Coronary artery (tissue), 2 donors: Measurements from ENCODE around the gene KCNQ1.

Experiments used
- DNase-seq: peaks from one replicate; pipeline ENCODE4 v3.0.0-alpha.2; 2017; ENCODE audit warnings: low spot score
- H3K27ac ChIP-seq, 2 donors: fragments of 200-600 bp; sonication (generic); one replicate each; pipeline ENCODE4 v1.5.1; 2016 to 2019
- H3K4me3 ChIP-seq: fragments of 200-600 bp; sonication (generic); 2 replicates; pipeline ENCODE4 v1.5.1; 2016; ENCODE audit warnings: mild to moderate bottlenecking, moderate library complexity
- TF ChIP-seq, protein P1 (sequence below): fragments of 200-600 bp; sonication (generic); IDR thresholded peaks from one replicate; pipeline ENCODE4 v1.5.1; 2019; ENCODE audit warnings: antibody characterized with exemption

KCNQ1 gene

DNA sequence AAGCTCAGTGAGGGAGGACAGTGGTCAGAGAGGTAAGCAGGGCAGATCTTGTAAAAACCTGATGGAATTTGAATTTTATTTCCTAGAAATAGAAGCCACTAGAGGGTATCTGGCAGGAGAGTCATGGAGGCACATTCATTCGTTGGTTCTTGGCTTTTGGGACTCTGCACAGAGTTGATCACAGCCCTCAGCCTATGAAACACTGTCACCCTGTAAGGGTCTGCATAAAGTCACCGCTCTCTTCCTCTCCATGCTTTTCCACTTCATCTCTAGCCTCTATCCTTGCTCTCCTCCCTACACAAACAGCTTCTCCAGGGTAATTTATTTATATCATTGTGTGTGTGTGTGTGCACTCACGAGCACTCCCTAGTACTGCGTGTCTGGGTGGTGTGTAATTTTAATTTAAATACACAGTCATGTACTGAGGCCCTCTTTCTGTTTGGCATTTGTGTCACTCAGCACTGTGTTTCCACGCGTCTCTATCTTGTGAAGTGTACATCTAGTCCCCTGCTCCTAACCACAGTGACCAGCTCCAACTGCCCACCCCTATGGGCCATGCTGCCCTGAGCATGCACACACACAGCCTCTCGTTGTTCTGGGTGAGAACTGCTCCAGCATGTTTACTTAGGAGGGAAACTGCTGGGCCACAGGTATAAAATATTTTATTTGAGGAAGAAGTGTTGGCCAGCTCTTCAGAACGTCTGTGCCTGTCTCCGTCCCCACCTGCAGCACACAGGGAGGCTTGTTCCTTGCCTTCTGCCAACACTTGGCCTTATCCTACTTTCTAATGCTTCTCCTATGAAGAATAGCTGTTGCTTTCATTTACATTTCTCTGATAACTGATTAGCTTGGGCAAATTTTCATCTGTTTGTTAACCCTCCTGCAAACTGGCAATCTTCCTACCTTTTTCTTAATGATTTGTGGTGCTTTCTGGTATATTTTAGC lies 250.5 kb downstream of the KCNQ1 start:
- no peak overlapping the region for H3K27ac ChIP-seq
- H3K4me3 ChIP-seq: no peak overlapping the region
- TF ChIP-seq, protein P1, sequence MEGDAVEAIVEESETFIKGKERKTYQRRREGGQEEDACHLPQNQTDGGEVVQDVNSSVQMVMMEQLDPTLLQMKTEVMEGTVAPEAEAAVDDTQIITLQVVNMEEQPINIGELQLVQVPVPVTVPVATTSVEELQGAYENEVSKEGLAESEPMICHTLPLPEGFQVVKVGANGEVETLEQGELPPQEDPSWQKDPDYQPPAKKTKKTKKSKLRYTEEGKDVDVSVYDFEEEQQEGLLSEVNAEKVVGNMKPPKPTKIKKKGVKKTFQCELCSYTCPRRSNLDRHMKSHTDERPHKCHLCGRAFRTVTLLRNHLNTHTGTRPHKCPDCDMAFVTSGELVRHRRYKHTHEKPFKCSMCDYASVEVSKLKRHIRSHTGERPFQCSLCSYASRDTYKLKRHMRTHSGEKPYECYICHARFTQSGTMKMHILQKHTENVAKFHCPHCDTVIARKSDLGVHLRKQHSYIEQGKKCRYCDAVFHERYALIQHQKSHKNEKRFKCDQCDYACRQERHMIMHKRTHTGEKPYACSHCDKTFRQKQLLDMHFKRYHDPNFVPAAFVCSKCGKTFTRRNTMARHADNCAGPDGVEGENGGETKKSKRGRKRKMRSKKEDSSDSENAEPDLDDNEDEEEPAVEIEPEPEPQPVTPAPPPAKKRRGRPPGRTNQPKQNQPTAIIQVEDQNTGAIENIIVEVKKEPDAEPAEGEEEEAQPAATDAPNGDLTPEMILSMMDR: no peak
- DNase-seq: no peak

DNA sequence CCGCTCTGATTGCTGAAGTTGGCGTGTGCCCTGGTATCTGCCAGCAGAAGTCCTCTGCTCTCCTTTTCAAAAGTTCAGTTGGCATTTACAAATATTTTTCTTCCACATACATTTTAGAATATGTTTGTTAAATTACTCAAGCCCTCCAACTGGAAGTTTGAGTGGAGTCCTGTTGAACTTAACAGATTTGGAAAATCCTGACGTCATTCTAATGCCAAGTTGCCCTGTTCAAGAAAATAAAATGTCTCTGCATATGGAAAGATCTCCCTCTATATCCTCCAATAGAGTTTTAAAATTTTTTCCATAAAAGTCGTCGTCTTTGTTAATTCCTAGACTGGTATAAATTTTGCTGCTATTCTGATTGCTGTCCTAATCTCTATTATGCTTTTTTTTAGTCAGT lies 251.6 kb downstream of the KCNQ1 start:
- no peak overlapping the region for H3K4me3 ChIP-seq

DNA sequence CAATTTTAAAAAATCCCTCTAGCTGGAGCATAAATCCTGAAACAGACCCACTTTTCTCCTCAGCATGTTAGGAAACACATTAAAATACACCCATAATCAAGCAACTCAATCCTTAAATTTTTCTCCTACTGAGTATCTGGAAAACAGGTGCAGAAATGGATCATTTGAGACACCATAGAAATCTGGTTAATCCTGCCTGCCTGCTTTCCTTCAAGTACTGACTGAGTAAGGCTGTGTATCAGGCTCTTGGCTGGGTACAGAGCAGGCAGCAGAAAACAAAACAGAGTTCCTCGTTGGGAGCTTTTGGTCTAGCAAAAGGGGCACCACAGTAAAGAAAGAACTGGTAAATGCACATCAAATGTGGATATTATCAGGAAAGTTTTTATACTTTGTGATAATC lies 253.1 kb downstream of the KCNQ1 start:
- TF ChIP-seq, protein P1: no peak
- Histone ChIP-seq H3K4me3 (peak overlapping the region; percentile 84), H3K27ac (no peak overlapping the region)
- DNase-seq: no peak

More for the DNA sequence above, 251.6 kb downstream of the KCNQ1 start:
- no peak for DNase-seq
- TF ChIP-seq, protein P1: no peak
- no peak overlapping the region for H3K27ac ChIP-seq

DNA sequence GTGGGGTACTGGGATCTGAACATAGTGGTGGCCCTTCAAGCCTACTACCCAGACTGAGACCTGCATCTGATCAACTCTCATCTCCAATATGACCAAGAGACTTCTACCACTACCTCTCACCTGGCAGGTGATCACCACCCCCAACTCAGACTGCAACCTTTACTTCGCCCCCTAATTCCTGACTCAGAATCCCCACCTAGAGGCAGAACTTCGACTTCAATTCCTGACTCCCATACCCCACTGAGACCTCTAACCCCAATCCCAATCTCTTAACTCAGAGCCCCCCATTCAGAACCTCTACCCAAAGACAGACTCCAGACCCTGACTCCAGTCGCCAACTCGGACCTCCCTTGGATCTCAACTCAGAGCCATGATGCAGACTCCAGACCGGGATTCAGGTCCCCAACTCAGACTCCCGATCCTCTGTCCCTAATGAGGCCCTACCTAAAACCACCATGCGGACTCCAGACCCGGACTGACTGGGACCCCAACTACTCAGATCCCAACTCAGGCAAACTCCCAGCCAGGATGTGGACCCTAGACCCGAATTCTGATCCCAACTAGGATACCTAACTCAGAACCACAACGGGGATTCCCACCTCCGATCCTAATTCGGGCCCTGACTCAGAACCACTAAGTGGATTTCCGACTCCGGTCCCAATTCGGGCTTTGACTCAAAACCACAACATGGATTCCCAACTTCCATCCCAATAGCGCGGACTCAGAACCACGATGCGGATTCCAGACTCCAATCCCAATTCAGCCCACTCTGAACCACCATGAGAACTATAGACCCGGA lies 253.8 kb downstream of the KCNQ1 start:
- DNase-seq: peak; percentile 33
- peak overlapping the region in 1 of 2 donors; percentile 98 for H3K27ac ChIP-seq
- TF ChIP-seq, protein P1: no peak
- peak overlapping the region; percentile 84 for H3K4me3 ChIP-seq

DNA sequence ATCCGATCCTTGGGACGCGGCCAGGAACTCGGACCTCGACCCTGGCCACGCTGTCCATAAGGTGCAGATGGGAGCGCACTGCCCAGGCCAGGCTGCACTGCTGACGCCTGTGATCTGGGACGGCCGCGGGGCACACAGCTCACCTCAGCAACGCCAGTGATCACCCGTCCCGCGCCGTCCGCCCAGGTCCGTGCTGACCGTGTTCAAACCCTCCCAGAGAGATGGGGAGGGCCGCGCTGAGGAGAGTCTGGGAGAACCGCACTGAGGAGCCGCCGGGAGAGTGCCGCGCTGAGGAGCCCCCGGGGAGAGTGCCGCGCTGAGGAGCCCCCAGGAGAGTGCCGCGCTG lies 254.3 kb downstream of the KCNQ1 start:
- peak; percentile 72 for DNase-seq
- TF ChIP-seq, protein P1: no peak
- H3K4me3 ChIP-seq: peak overlapping the region; percentile 84
- peak overlapping the region in 1 of 2 donors; percentile 98 for H3K27ac ChIP-seq

DNA sequence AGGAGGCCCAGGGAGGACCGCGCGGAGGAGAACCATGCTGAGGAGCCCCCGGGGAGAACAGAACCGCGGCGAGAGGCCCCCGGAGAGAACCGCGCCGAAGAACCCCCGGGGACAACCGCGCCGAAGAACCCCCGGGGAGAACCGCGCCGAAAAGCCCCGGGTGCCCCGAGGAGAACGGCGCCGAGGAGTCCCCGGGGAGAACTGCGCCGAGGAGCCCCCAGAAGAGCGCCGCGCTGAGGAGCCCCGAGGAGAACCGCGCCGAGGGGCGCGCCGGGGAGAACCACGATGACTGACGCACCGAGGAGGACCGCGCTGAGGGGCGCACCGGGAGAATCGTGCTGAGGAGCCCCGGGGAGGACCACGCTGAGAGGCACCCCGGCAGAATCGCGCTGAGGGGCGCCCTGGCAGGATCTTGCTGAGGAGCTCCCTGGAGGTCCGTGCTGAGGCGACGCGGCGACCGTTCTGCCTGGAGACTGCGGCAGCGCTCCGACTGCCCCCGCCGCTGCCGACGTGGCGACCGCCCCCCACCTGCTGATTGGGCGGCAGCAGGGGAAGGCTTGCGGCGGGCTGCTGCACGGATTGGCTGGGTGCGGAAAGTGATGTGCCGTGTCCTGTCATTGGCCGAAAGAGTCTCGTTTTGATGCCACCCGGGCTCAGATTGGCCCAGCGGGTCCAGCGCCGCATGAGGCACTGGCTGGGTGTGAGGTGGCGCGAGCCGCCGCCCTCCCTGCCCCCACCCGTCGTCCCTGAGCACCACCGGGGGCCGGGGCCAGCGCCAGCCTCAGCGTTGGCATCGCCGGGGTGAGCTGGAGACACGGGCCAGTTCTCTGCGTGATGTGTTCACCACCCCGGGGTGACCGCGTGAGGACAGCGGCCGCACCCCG lies 255.0 kb downstream of the KCNQ1 start, which contains the start of gene KCNQ1OT1:
KCNQ1OT1 (minus strand) TSS at position 464 of the 884 bp plus-strand sequence.
- Histone ChIP-seq H3K27ac (peak within 1 kb of the TSS; percentile 76 to 98), H3K4me3 (peak within 1 kb of the TSS; percentile 84)
- TF ChIP-seq, protein P1: no peak
- peak; percentile 95 for DNase-seq
